ENCODE results near the gene NDRG4. TPM values are rescaled to one million over a fixed set of nuclear protein-coding genes. Genes with fewer than 3 reads are reported as not detected.

NDRG4 gene
- total and polyA plus RNA-seq, 2 experiments from 2014 or later = 48.0 to 62.3 TPM

GRCh38 chr16:58481226-58481869, 18.6 kb upstream of the NDRG4 start:
- no peaks in the 10 kb centered on the region for H3K36me3 ChIP-seq
- DNase-seq (ENCODE audit: low read depth in 1 of 2, low spot score in 1 of 2) = no peak
- no peaks in the 10 kb centered on the region for H3K27me3 ChIP-seq
- H3K27ac ChIP-seq = no peak overlapping the region
- H3K9me3 ChIP-seq (ENCODE audit: low read depth) = no peaks in the 10 kb centered on the region
- peaks cover 27% of the 10 kb centered on the region for H3K4me1 ChIP-seq (ENCODE audit: low read depth)
- TF ChIP-seq, protein P1, sequence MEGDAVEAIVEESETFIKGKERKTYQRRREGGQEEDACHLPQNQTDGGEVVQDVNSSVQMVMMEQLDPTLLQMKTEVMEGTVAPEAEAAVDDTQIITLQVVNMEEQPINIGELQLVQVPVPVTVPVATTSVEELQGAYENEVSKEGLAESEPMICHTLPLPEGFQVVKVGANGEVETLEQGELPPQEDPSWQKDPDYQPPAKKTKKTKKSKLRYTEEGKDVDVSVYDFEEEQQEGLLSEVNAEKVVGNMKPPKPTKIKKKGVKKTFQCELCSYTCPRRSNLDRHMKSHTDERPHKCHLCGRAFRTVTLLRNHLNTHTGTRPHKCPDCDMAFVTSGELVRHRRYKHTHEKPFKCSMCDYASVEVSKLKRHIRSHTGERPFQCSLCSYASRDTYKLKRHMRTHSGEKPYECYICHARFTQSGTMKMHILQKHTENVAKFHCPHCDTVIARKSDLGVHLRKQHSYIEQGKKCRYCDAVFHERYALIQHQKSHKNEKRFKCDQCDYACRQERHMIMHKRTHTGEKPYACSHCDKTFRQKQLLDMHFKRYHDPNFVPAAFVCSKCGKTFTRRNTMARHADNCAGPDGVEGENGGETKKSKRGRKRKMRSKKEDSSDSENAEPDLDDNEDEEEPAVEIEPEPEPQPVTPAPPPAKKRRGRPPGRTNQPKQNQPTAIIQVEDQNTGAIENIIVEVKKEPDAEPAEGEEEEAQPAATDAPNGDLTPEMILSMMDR (IDR thresholded peaks at IDR 0.05; ENCODE audit: low read depth, low read length) = no peak
- H3K4me3 ChIP-seq = no peak overlapping the region

DNA sequence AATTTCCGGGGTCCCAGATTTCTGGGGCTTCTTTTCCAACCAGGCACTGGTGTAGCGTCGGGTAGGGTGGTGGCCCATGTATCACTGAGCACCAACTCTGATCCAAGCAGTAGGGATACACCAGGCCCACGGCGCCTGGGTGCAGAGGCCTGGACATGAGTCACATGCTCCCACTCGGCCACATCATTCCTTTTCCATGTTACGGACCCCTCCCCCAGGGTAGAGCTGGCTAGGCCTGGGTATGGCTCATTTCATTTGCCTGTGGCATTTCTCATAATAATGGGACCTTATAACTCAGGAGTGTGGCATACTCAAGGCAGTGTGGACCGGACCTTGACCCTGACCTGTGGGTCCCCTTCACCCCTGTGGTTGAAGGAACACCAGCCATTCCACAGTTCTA, 18.0 kb upstream of the NDRG4 start:
- H3K36me3 ChIP-seq = no peaks in the 10 kb centered on the region
- H3K4me3 ChIP-seq = no peak overlapping the region
- no peak overlapping the region for H3K27ac ChIP-seq
- H3K9me3 ChIP-seq (ENCODE audit: low read depth) = no peaks in the 10 kb centered on the region
- H3K4me1 ChIP-seq (ENCODE audit: low read depth) = peaks cover 27% of the 10 kb centered on the region
- DNase-seq (ENCODE audit: low read depth in 1 of 2, low spot score in 1 of 2) = no peak
- no peaks in the 10 kb centered on the region for H3K27me3 ChIP-seq
- TF ChIP-seq, protein P1 (IDR thresholded peaks at IDR 0.05; ENCODE audit: low read depth, low read length) = no peak

DNA sequence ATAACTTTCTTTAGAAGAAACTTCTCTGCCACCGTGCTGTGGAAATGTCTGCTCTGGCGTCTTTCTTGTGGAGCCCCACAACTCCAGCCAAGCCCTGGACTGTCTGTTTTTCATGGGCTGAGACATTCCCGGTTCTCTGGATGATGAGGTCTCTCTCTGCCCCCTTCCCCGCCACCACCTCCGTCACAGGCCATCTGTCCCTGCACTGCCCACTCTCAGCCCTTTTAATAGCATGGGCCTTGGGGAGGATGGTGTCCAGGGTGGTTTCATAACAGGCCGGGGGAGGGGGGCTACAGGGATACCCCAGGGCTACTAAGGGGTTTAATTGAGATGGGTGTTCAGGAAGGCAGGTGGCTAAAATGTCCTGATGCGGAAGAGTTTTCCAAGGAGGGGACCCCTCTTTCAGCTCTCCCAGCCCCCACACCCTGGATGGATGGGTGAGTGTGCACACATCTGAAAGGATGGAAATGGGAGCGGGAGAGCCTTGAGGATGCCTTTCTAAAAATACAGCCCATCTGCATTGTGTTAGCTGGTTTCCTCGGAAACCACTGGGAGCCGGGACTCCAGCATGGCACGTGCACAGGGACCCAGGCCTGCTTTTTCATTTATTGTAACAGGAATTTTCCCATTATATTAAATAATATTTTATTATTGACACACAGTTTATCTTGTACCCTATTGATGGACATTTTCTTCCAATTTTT, 14.6 kb upstream of the NDRG4 start:
- TF ChIP-seq, protein P1 (IDR thresholded peaks at IDR 0.05; ENCODE audit: low read depth, low read length) = no peak
- DNase-seq (ENCODE audit: low read depth in 1 of 2, low spot score in 1 of 2) = peak in 1 of 2 donors; percentile 82
- peak overlapping the region; percentile 82 for H3K27ac ChIP-seq
- H3K4me1 ChIP-seq (ENCODE audit: low read depth) = peaks cover 27% of the 10 kb centered on the region
- H3K36me3 ChIP-seq = no peaks in the 10 kb centered on the region
- H3K27me3 ChIP-seq = no peaks in the 10 kb centered on the region
- H3K9me3 ChIP-seq (ENCODE audit: low read depth) = no peaks in the 10 kb centered on the region
- no peak overlapping the region for H3K4me3 ChIP-seq

- Histone ChIP-seq H3K4me3 (no peak overlapping the region), H3K36me3 (no peaks in the 10 kb centered on the region), H3K9me3 (ENCODE audit: low read depth) (no peaks in the 10 kb centered on the region), H3K27me3 (no peaks in the 10 kb centered on the region), H3K4me1 (ENCODE audit: low read depth) (peaks cover 27% of the 10 kb centered on the region), H3K27ac (no peak overlapping the region)
- TF ChIP-seq, protein P1 (IDR thresholded peaks at IDR 0.05; ENCODE audit: low read depth, low read length) = peak; percentile 83
- peak; percentile 84 to 96 for DNase-seq (ENCODE audit: low read depth in 1 of 2, low spot score in 1 of 2)
These were observed 12.2 kb upstream of the NDRG4 start for GRCh38 chr16:58487566-58488351.

DNA sequence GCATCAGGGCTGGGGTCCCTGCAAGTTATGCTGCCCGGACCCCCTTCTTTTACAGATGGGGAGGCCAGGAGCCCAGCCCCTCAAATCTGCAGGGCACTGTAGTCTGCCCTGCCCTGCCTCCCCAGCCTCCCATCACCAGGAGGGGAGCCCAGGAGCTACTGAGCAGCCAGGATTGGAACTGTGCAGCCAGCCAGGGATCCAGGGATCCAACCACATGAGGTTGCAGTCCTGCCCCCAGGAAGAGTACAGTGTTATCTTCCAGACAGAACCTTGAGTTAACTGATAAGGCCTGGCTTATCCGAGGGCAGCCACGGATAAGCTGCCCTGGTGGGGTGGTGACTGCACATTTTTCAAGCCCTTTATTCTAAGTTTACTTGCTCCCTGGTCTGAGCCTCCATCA, 11.4 kb upstream of the NDRG4 start:
- no peaks in the 10 kb centered on the region for H3K9me3 ChIP-seq (ENCODE audit: low read depth)
- H3K4me3 ChIP-seq = no peak overlapping the region
- H3K27ac ChIP-seq = no peak overlapping the region
- no peak for DNase-seq (ENCODE audit: low read depth in 1 of 2, low spot score in 1 of 2)
- H3K4me1 ChIP-seq (ENCODE audit: low read depth) = peaks cover 20% of the 10 kb centered on the region
- H3K36me3 ChIP-seq = no peaks in the 10 kb centered on the region
- no peaks in the 10 kb centered on the region for H3K27me3 ChIP-seq
- TF ChIP-seq, protein P1 (IDR thresholded peaks at IDR 0.05; ENCODE audit: low read depth, low read length) = no peak
